Middle frontal gyrus (tissue), 1 donor: ENCODE measurements around the gene IGFL2.
"Not testable (repeated sequence)": the region's sequence is repeated elsewhere in the genome, so short reads cannot be mapped to it uniquely, and the experiment has no call there.

ENCODE experiments used
- DNase-seq: peaks from one replicate; pipeline ENCODE4 v3.0.0-alpha.2; 2015; ENCODE audit warnings: low spot score; ENCODE audit errors: extremely low spot score

IGFL2 gene

GRCh38 chr19:46141421-46141820, 6.6 kb upstream of the IGFL2 start:
- no peak for DNase-seq

GRCh38 chr19:46142294-46142693, 5.7 kb upstream of the IGFL2 start:
- no peak for DNase-seq

GRCh38 chr19:46144756-46145155, 3.3 kb upstream of the IGFL2 start:
- no peak for DNase-seq

GRCh38 chr19:46147166-46147740, 785 bp upstream of the IGFL2 start:
- no peak for DNase-seq

GRCh38 chr19:46150606-46151005, 2.6 kb downstream of the IGFL2 start:
- no peak for DNase-seq

- DNase-seq, result no peak
These were observed 7.2 kb downstream of the IGFL2 start for GRCh38 chr19:46155237-46155636.

GRCh38 chr19:46159418-46160232, 11.6 kb downstream of the IGFL2 start:
- DNase-seq, result no peak

- DNase-seq, result no peak
These were observed 12.3 kb downstream of the IGFL2 start for GRCh38 chr19:46160233-46160775.

- not testable (repeated sequence) for DNase-seq
These were observed 13.7 kb downstream of the IGFL2 start for GRCh38 chr19:46161642-46162257.

- DNase-seq, result no peak
These were observed 14.7 kb downstream of the IGFL2 start for GRCh38 chr19:46162731-46163130.

GRCh38 chr19:46173886-46174480, 25.9 kb downstream of the IGFL2 start:
- no peak for DNase-seq

- DNase-seq, result no peak
These were observed 28.2 kb downstream of the IGFL2 start for GRCh38 chr19:46176116-46176860.

- no peak for DNase-seq
These were observed 31.2 kb downstream of the IGFL2 start for GRCh38 chr19:46179076-46179759.

GRCh38 chr19:46180701-46181387, 32.8 kb downstream of the IGFL2 start:
- DNase-seq, result no peak

GRCh38 chr19:46181388-46181779, 33.3 kb downstream of the IGFL2 start:
- no peak for DNase-seq

GRCh38 chr19:46182476-46182875, 34.4 kb downstream of the IGFL2 start:
- no peak for DNase-seq

GRCh38 chr19:46184775-46185710, 37.0 kb downstream of the IGFL2 start:
- DNase-seq, result not testable (repeated sequence)

- DNase-seq, result no peak
These were observed 38.2 kb downstream of the IGFL2 start for GRCh38 chr19:46186101-46186716.
